NB4 (cell line): ENCODE results near the gene CNTD1.

Source experiments
- DNase-seq: peaks from one replicate; pipeline ENCODE4 v3.0.0; 2010; ENCODE audit warnings: low read depth
- H3K4me3 ChIP-seq: one replicate; pipeline ENCODE4 v1.5.1; 2011; ENCODE audit warnings: mild to moderate bottlenecking, low read depth, low read length, moderate library complexity
- MAX ChIP-seq: IDR thresholded peaks from 2 replicates; pipeline ENCODE4 v1.6.1; 2011; ENCODE audit warnings: low read depth, low read length
- MYC ChIP-seq: IDR thresholded peaks from 2 replicates; pipeline ENCODE4 v1.6.1; 2011; ENCODE audit warnings: low read depth, low read length
- POLR2A ChIP-seq: IDR thresholded peaks from 2 replicates; pipeline ENCODE4 v1.6.1; 2011; ENCODE audit warnings: mild to moderate bottlenecking; ENCODE audit not compliant: insufficient read length; ENCODE audit errors: extremely low read depth
- TF ChIP-seq, protein P1 (sequence below): IDR thresholded peaks from one replicate; pipeline ENCODE4 v1.5.1; 2012; ENCODE audit warnings: low read depth, low read length

The CNTD1 gene

GRCh38 chr17:42791948-42792347, 6.7 kb upstream of the CNTD1 start:
- no peak overlapping the region for H3K4me3 ChIP-seq
- DNase-seq = no peak
- no peak for TF ChIP-seq POLR2A
- TF ChIP-seq, protein P1, sequence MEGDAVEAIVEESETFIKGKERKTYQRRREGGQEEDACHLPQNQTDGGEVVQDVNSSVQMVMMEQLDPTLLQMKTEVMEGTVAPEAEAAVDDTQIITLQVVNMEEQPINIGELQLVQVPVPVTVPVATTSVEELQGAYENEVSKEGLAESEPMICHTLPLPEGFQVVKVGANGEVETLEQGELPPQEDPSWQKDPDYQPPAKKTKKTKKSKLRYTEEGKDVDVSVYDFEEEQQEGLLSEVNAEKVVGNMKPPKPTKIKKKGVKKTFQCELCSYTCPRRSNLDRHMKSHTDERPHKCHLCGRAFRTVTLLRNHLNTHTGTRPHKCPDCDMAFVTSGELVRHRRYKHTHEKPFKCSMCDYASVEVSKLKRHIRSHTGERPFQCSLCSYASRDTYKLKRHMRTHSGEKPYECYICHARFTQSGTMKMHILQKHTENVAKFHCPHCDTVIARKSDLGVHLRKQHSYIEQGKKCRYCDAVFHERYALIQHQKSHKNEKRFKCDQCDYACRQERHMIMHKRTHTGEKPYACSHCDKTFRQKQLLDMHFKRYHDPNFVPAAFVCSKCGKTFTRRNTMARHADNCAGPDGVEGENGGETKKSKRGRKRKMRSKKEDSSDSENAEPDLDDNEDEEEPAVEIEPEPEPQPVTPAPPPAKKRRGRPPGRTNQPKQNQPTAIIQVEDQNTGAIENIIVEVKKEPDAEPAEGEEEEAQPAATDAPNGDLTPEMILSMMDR = no peak
- TF ChIP-seq MAX = no peak
- no peak for TF ChIP-seq MYC

DNA sequence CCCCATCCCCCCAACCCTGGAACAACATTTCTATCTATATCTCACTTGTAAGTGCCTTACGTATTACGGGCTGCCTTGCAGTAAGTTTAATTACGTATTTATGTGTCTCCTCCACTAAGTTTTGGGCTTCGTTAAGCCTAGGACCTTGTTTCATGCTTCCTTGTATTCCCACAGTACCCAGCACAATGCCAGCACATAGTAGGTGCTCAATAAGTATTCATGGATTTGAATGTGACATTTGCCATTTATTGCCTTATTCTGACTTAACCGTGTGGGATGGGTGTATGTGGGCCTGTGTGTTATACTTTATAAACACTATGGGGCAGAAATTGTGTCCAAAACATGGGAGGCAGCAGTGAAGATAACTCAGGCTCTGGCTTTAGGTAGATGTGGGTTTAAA, 6.1 kb upstream of the CNTD1 start:
- DNase-seq = no peak
- TF ChIP-seq MAX (no peak), MYC (no peak), POLR2A (no peak)
- TF ChIP-seq, protein P1 = no peak
- H3K4me3 ChIP-seq = no peak overlapping the region

DNA sequence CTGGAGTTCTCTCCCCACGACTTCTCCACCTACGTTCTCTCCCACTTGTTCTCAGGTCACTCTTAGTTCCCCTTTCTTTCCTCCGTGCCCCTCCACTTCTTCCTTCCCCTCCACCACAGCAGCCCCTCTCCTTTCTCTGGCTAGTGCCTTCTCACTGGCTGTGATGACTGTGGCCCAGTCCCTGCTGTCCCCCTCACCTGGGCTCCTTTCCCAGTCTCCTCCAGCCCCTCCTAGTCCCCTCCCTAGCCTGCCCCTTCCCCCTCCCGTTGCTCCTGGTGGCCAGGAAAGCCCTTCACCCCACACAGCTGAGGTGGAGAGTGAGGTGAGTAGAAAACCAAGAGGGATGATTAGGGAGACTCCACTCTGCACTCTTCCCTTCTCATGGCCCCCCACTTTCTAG, 3.6 kb upstream of the CNTD1 start:
- H3K4me3 ChIP-seq = no peak overlapping the region
- TF ChIP-seq MAX = no peak
- TF ChIP-seq, protein P1 = no peak
- no peak for TF ChIP-seq POLR2A
- TF ChIP-seq MYC = no peak
- DNase-seq = no peak

- no peak for DNase-seq
- no peak overlapping the region for H3K4me3 ChIP-seq
- TF ChIP-seq, protein P1 = no peak
- TF ChIP-seq POLR2A = no peak
- TF ChIP-seq MAX = no peak
- TF ChIP-seq MYC = no peak
Measured at GRCh38 chr17:42795465-42795864, 3.2 kb upstream of the CNTD1 start.

DNA sequence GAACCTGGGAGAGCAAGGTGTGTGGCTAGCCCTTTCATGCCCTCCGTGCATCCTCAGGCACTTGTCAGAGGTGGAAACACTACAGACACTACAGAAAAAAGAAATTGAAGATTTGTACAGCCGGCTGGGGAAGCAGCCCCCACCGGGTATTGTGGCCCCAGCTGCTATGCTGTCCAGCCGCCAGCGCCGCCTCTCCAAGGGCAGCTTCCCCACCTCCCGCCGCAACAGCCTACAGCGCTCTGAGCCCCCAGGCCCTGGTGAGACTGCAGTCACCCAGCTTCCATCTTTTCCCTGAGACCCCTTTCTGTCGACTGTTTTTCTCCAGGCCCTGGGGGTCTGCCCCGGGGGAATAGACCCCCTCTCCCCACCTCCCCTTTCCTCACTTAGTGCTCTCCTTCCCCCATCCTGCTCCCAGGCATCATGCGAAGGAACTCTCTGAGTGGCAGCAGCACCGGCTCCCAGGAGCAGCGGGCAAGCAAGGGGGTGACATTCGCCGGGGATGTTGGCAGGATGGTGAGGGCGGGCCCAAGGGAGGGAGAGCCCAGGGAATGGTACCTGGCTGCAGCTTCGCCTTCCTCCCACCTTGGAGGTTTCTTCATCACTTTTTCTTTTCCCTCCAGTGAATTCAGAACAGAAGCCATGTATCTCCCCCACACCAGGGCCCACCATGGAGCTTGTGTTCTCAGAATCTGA, 2.4 kb upstream of the CNTD1 start:
- no peak overlapping the region for H3K4me3 ChIP-seq
- TF ChIP-seq POLR2A = no peak
- TF ChIP-seq, protein P1 = no peak
- no peak for TF ChIP-seq MYC
- no peak for TF ChIP-seq MAX
- no peak for DNase-seq
